Vagina (tissue), 2 donors: Measurements from ENCODE around the gene DST. TPM values are rescaled to one million over a fixed set of nuclear protein-coding genes. Genes with fewer than 3 reads are reported as not detected.
"Not testable (repeated sequence)": the region's sequence is repeated elsewhere in the genome, so short reads cannot be mapped to it uniquely, and the experiment has no call there.

ENCODE experiments used
- DNase-seq, 2 donors: peaks; one replicate each; pipeline ENCODE4 v3.0.0-alpha.2; 2017; ENCODE audit errors: extremely low spot score in 2 of 2
- H3K27ac ChIP-seq: fragments of 200-600 bp; sonication (generic); one replicate; pipeline ENCODE4 v1.5.1; 2019
- H3K27me3 ChIP-seq: fragments of 200-600 bp; sonication (generic); one replicate; pipeline ENCODE4 v1.5.1; 2019
- H3K36me3 ChIP-seq, 2 donors: fragments of 200-600 bp; sonication (generic); one replicate each; pipeline ENCODE4 v1.5.1; 2017 to 2019
- H3K4me1 ChIP-seq: fragments of 200-600 bp; sonication (generic); one replicate; pipeline ENCODE4 v1.5.1; 2019
- H3K4me3 ChIP-seq, 2 donors: fragments of 200-600 bp; sonication (generic); 1 replicate in 1 of 2; 2 replicates in 1 of 2; pipeline ENCODE4 v1.5.1; 2016 to 2019
- H3K9me3 ChIP-seq: fragments of 200-600 bp; sonication (generic); one replicate; pipeline ENCODE4 v1.5.1; 2019
- CTCF ChIP-seq, 3 experiments: fragments of 450-650 bp in 2 of 3; fragments of 200-600 bp in 1 of 3; sonication (generic) in 1 of 3; IDR thresholded peaks; one replicate each; pipeline ENCODE4 v1.5.1; 2017 to 2019; ENCODE audit warnings: antibody characterized with exemption in 3 of 3, mild to moderate bottlenecking in 2 of 3, moderate library complexity in 2 of 3
- POLR2A ChIP-seq, 2 donors: fragments of 450-650 bp; IDR thresholded peaks; one replicate each; pipeline ENCODE4 v1.6.1; 2017; ENCODE audit warnings: antibody characterized with exemption in 2 of 2, mild to moderate bottlenecking in 2 of 2, moderate library complexity in 2 of 2
- POLR2AphosphoS5 ChIP-seq, 2 donors: sonication (generic); formaldehyde crosslinking; IDR thresholded peaks; one replicate each; pipeline ENCODE4 v1.9.0; 2017; ENCODE audit warnings: antibody characterized with exemption in 2 of 2, mild to moderate bottlenecking in 2 of 2, low read depth in 1 of 2; ENCODE audit not compliant: insufficient read depth in 1 of 2
- intact Hi-C: fragments of 100-400 bp; cut with DNase I; formaldehyde crosslinking; loops from one replicate; pipeline ENCODE4 v1.15.1; 2023
- total RNA-seq: library from RNA; depleted of rRNA; stranded (reverse); fragments of >200 nt; gene quantifications from one replicate; pipeline ENCODE4 v1.2.3, GENCODE V29; 2016

Gene DST
- total RNA-seq, 1 donor from 2014 or later: 460 TPM

GRCh38 chr6:56667336-56667735, 24.6 kb upstream of the DST start:
- no peak for DNase-seq
- TF ChIP-seq POLR2A (IDR thresholded peaks at IDR 0.05) (no peak), POLR2AphosphoS5 (IDR thresholded peaks at IDR 0.05; ENCODE audit: insufficient read depth in 1 of 2, low read depth in 1 of 2) (no peak), CTCF (IDR thresholded peaks at IDR 0.05) (no peak)
- Histone ChIP-seq H3K4me3 (no peak overlapping the region), H3K27ac (peak overlapping the region; percentile 2), H3K36me3 (no peaks in the 10 kb centered on the region), H3K27me3 (no peaks in the 10 kb centered on the region), H3K4me1 (peaks cover 47% of the 10 kb centered on the region), H3K9me3 (no peaks in the 10 kb centered on the region)
- intact Hi-C loops: no loop called here

- H3K27ac ChIP-seq: peak overlapping the region; percentile 36
- TF ChIP-seq POLR2A (IDR thresholded peaks at IDR 0.05) (no peak), CTCF (IDR thresholded peaks at IDR 0.05) (no peak), POLR2AphosphoS5 (IDR thresholded peaks at IDR 0.05; ENCODE audit: insufficient read depth in 1 of 2, low read depth in 1 of 2) (no peak)
- intact Hi-C loops: no loop called here
These were observed 21.3 kb upstream of the DST start for GRCh38 chr6:56664029-56664428.

GRCh38 chr6:56663344-56663743, 20.7 kb upstream of the DST start:
- intact Hi-C loops: no loop called here
- DNase-seq: no peak
- no peaks in the 10 kb centered on the region for H3K9me3 ChIP-seq
- TF ChIP-seq POLR2AphosphoS5 (IDR thresholded peaks at IDR 0.05; ENCODE audit: insufficient read depth in 1 of 2, low read depth in 1 of 2): peak in 1 of 2 donors; percentile 77
- no peak for TF ChIP-seq CTCF (IDR thresholded peaks at IDR 0.05)
- H3K4me1 ChIP-seq: peaks cover 24% of the 10 kb centered on the region
- peak overlapping the region; percentile 20 for H3K27ac ChIP-seq
- H3K4me3 ChIP-seq: no peak overlapping the region
- no peaks in the 10 kb centered on the region for H3K36me3 ChIP-seq
- no peaks in the 10 kb centered on the region for H3K27me3 ChIP-seq

More at GRCh38 chr6:56664029-56664428, 21.3 kb upstream of the DST start:
- H3K27me3 ChIP-seq: no peaks in the 10 kb centered on the region
- no peak overlapping the region for H3K4me3 ChIP-seq
- DNase-seq: no peak
- H3K9me3 ChIP-seq: no peaks in the 10 kb centered on the region
- H3K4me1 ChIP-seq: peaks cover 27% of the 10 kb centered on the region
- no peaks in the 10 kb centered on the region for H3K36me3 ChIP-seq

GRCh38 chr6:56661338-56661737, 18.6 kb upstream of the DST start:
- H3K9me3 ChIP-seq, intact Hi-C loops, DNase-seq, H3K27me3 ChIP-seq, H3K36me3 ChIP-seq, H3K4me3 ChIP-seq: not testable (repeated sequence)
- H3K4me1 ChIP-seq: peaks cover 19% of the 10 kb centered on the region
- H3K27ac ChIP-seq: peak overlapping the region; percentile 57

- H3K27ac ChIP-seq: peak overlapping the region; percentile 63
- no peaks in the 10 kb centered on the region for H3K9me3 ChIP-seq
- H3K4me3 ChIP-seq: no peak overlapping the region
- TF ChIP-seq POLR2AphosphoS5 (IDR thresholded peaks at IDR 0.05; ENCODE audit: insufficient read depth in 1 of 2, low read depth in 1 of 2) (peak in 1 of 2 donors; percentile 27), CTCF (IDR thresholded peaks at IDR 0.05) (no peak)
- peaks cover 28% of the 10 kb centered on the region for H3K4me1 ChIP-seq
- no peaks in the 10 kb centered on the region for H3K36me3 ChIP-seq
- DNase-seq: no peak
- H3K27me3 ChIP-seq: no peaks in the 10 kb centered on the region
- intact Hi-C loops: no loop called here
These were observed 17.7 kb upstream of the DST start for GRCh38 chr6:56660381-56660730.
